ENCODE results near the gene UTP25.

The UTP25 gene

DNA sequence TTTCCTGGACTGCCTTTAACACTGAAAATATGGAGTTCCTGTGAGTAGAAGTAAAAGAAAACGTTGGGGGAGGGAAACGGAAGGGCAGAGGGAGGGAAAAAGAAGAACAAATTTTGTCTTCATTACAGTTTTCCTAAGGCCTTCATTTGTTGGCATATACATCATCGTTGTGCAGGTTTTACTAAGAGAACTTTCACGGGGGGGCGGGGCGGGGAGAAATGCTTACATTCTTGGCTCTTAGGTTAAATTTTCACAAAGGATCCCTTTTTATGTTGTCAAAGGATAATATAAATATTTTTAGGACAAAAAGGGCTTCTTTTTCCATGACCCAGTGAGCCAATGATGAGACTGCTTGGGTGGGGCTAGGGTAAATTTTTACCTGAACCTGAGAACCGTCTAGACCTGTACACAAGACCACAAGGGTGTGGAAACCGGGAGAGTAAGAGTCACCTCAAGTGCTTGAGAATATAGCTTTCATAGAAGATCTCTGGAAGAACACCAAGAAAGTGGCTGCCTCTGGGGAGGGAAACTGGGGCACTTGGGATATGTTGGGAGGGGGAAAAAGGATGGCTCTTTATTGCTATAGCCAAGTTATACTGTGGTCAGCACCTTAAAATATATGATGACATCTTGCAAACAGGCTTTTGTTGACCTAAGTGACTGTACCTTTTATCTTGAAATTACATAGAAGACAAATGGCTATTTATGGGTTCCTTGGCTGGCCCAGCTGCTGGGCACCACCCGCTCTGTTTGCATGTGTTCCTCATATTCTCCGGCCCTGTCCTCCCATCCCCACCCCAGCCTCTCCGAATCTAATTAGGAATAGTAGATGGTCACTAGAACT, 2.0 kb upstream of the UTP25 start:
- TF ChIP-seq, protein P1, sequence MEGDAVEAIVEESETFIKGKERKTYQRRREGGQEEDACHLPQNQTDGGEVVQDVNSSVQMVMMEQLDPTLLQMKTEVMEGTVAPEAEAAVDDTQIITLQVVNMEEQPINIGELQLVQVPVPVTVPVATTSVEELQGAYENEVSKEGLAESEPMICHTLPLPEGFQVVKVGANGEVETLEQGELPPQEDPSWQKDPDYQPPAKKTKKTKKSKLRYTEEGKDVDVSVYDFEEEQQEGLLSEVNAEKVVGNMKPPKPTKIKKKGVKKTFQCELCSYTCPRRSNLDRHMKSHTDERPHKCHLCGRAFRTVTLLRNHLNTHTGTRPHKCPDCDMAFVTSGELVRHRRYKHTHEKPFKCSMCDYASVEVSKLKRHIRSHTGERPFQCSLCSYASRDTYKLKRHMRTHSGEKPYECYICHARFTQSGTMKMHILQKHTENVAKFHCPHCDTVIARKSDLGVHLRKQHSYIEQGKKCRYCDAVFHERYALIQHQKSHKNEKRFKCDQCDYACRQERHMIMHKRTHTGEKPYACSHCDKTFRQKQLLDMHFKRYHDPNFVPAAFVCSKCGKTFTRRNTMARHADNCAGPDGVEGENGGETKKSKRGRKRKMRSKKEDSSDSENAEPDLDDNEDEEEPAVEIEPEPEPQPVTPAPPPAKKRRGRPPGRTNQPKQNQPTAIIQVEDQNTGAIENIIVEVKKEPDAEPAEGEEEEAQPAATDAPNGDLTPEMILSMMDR (IDR thresholded peaks at IDR 0.05; ENCODE audit: insufficient read depth, missing control alignments) = no peak
- DNase-seq (ENCODE audit: insufficient read length, low spot score) (no peak), FAIRE-seq (no peak)

DNA sequence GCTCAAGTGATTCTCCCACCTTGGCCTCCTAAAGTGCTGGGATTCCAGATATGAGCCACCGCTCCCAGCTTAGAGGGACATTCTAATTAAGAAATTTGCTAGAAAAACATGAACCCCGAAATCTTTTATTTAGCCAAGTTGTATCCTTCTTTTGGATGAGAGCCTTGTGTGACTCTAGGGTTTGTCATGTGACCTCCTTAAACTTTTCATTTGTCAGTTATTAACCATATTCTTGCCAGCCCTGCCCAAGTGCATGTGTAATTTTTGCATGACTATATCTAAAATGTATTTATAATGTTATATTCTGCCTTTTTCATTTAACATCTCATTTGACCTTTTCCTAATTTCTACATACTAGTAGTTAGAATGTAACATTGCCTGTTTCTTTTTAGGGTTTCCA, 1.9 kb downstream of the UTP25 start:
- no peak for DNase-seq (ENCODE audit: insufficient read length, low spot score)
- FAIRE-seq = no peak
- TF ChIP-seq, protein P1 (IDR thresholded peaks at IDR 0.05; ENCODE audit: insufficient read depth, missing control alignments) = no peak

DNA sequence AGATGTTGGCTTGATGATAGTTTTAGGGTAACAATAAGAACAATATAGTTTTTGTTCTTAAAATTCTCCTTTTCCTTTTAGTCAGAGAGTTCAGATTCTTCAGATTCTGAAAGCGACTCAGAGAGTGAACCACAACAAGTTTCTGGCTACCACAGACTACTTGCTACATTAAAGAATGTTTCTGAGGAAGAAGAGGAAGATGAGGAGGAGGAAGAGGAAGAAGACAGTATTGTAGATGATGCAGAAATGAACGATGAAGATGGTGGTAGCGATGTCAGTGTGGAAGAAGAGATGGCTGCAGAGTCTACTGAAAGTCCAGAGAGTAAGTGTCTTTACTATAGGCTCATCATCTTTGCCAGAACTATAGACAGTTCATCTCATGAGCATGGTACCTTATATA, 3.0 kb downstream of the UTP25 start:
- no peak for DNase-seq (ENCODE audit: insufficient read length, low spot score)
- TF ChIP-seq, protein P1 (IDR thresholded peaks at IDR 0.05; ENCODE audit: insufficient read depth, missing control alignments) = no peak
- FAIRE-seq = no peak

DNA sequence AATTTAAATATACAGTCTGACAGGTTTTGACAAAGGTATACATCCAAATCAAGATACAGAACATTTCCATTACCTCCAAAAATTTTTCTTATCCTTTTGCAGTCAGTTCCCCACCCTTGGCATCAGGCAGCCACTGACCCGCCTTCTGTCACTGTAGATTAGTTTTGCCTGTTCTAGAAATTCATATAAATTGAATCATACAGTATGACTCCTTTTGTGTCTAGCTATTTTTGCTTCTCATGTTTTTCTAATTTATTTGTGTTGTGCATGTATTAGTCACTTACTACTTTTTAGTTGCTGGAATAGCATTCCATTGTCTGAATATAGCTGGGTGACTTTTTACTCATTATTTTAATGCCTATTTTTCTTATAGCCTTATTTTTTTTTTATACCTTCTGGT, 3.8 kb downstream of the UTP25 start:
- no peak for DNase-seq (ENCODE audit: insufficient read length, low spot score)
- no peak for FAIRE-seq
- TF ChIP-seq, protein P1 (IDR thresholded peaks at IDR 0.05; ENCODE audit: insufficient read depth, missing control alignments) = no peak

DNA sequence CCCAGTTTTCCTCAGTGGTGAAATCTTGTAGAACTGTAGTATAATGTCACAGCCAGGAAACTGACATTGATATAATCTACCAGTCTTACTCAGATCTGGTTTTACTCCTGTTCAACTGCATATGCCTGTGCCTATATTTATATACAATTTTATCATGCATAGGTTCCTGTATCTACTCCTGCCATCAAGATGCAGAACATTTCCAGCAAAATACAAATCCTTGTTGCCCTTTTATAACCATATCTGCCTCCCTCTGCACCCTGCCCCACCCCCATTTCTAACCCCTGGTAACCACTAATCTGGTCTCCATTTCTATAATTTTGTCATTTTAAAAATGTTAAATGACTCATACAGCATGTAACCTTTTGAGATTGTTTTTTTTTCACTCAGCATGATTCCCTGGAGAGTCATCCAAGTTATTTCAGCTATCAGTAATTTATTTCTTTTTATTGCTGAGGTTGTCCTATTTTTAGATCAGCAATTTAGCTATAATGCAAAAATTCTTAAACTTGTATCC, 8.1 kb downstream of the UTP25 start:
- TF ChIP-seq, protein P1 (IDR thresholded peaks at IDR 0.05; ENCODE audit: insufficient read depth, missing control alignments) = no peak
- DNase-seq (ENCODE audit: insufficient read length, low spot score) (no peak), FAIRE-seq (no peak)

DNA sequence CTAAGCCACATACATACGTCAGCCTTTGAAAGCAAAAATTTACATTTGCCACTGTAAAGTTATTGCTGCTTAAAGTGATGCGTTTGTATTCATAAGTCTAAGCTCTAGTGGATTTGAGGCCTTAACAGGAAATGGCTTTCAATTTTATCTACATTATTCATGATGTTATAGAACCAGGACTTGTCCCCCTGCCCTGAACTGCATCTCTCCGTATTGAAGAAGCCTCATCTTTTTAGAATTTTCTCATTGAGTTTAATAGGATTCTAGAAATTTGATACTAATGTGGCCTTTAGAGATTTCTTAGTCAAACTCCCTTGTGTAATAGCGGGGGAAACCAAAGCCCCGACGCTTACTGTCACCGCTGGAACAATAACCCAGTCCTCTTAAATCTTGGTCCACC, 9.9 kb downstream of the UTP25 start:
- FAIRE-seq = no peak
- DNase-seq (ENCODE audit: insufficient read length, low spot score) = no peak
- TF ChIP-seq, protein P1 (IDR thresholded peaks at IDR 0.05; ENCODE audit: insufficient read depth, missing control alignments) = no peak

DNA sequence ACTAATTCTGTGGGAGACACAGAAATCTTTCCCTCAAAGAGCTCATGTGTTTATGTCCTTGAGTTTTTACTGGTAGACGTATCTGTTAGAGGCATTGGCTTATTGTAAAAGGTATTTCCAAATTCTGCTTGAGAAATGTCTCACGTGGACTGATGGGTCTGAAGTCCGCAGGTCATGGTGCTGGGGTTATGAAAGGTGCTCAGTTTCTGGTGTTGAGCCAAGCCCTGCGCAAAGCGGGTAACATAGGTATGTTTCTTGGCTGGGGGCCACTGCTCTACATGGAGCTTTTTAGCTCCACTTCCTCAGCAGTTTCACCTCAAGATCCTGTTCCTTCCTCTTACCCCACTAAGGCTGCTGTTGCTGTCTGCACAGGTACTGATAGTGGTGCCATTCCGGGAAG, 10.8 kb downstream of the UTP25 start:
- no peak for DNase-seq (ENCODE audit: insufficient read length, low spot score)
- TF ChIP-seq, protein P1 (IDR thresholded peaks at IDR 0.05; ENCODE audit: insufficient read depth, missing control alignments) = no peak
- no peak for FAIRE-seq

Measured in D721Med (cell line).